HEK293 (cell line): Measurements from ENCODE around the gene PPEF2.

ENCODE experiments used
- CTCF ChIA-PET: fragments of 350-600 bp; formaldehyde crosslinking; extraction: SDS; loops from one replicate; lab custom pipeline; 2021; ENCODE audit warnings: antibody characterized with exemption; lab: Yijun Ruan, JAX
- POLR2A ChIA-PET: fragments of 300-600 bp; formaldehyde crosslinking; extraction: SDS; loops from one replicate; lab custom pipeline; 2020; ENCODE audit warnings: antibody characterized with exemption, inconsistent platforms; lab: Yijun Ruan, JAX
- H3K27ac ChIP-seq: fragments of 200-500 bp; sonication (Bioruptor generic); 2 replicates; pipeline ENCODE4 v1.5.1; 2014; ENCODE audit warnings: low read depth, low read length, control low read depth, inconsistent platforms; ENCODE audit errors: extremely low read depth
- H3K36me3 ChIP-seq, 2 experiments: fragments of 200-500 bp in 1 of 2; sonication (Bioruptor generic) in 1 of 2; 1 replicate in 1 of 2; 2 replicates in 1 of 2; pipeline ENCODE4 v1.5.1; 2014 to 2017; ENCODE audit warnings: inconsistent platforms in 2 of 2, low read length in 2 of 2; ENCODE audit not compliant: control insufficient read depth in 2 of 2, insufficient read depth in 1 of 2
- H3K4me1 ChIP-seq: fragments of 200-500 bp; sonication (Bioruptor generic); 2 replicates; pipeline ENCODE4 v1.5.1; 2014; ENCODE audit warnings: mild to moderate bottlenecking, low read length, inconsistent platforms; ENCODE audit not compliant: control insufficient read depth, insufficient read depth
- H3K4me3 ChIP-seq: 2 replicates; pipeline ENCODE4 v1.5.1; 2011; ENCODE audit warnings: low read depth, mild to moderate bottlenecking, control low read depth, low read length, moderate library complexity
- H3K9me3 ChIP-seq: fragments of 200-500 bp; sonication (Bioruptor generic); 2 replicates; pipeline ENCODE4 v1.5.1; 2014; ENCODE audit warnings: low read depth, low read length, inconsistent platforms; ENCODE audit not compliant: control insufficient read depth, insufficient read depth
- ELK4 ChIP-seq: IDR thresholded peaks from 2 replicates; pipeline ENCODE4 v1.6.1; 2011; ENCODE audit warnings: mild to moderate bottlenecking, low read depth, low read length, borderline replicate concordance
- GLI2 ChIP-seq: fragments of 450-650 bp; formaldehyde crosslinking; IDR thresholded peaks from 2 replicates; pipeline ENCODE4; 2017; ENCODE audit warnings: missing biosample characterization, missing genetic modification characterization, low read depth, borderline replicate concordance
- KLF7 ChIP-seq: fragments of 450-650 bp; formaldehyde crosslinking; IDR thresholded peaks from 2 replicates; pipeline ENCODE4 v1.5.1; 2016; ENCODE audit warnings: missing biosample characterization, missing genetic modification characterization, borderline replicate concordance
- ZBTB1 ChIP-seq: fragments of 450-650 bp; formaldehyde crosslinking; IDR thresholded peaks from 2 replicates; pipeline ENCODE4 v1.5.1; 2016; ENCODE audit warnings: missing biosample characterization, missing genetic modification characterization
- ZBTB20 ChIP-seq: fragments of 450-650 bp; formaldehyde crosslinking; IDR thresholded peaks from 2 replicates; pipeline ENCODE4 v1.5.1; 2016; ENCODE audit warnings: missing biosample characterization, missing genetic modification characterization
- ZBTB48 ChIP-seq: fragments of 450-650 bp; formaldehyde crosslinking; IDR thresholded peaks from 2 replicates; pipeline ENCODE4 v1.5.1; 2016; ENCODE audit warnings: missing biosample characterization, missing genetic modification characterization
- ZFP37 ChIP-seq: fragments of 450-650 bp; formaldehyde crosslinking; IDR thresholded peaks from 2 replicates; pipeline ENCODE4 v1.5.1; 2016; ENCODE audit warnings: missing biosample characterization, missing genetic modification characterization
- ZNF132 ChIP-seq: fragments of 450-650 bp; formaldehyde crosslinking; IDR thresholded peaks from 2 replicates; pipeline ENCODE4 v1.5.1; 2017; ENCODE audit warnings: missing biosample characterization, missing genetic modification characterization, borderline replicate concordance
- ZNF174 ChIP-seq: fragments of 450-650 bp; formaldehyde crosslinking; IDR thresholded peaks from 2 replicates; pipeline ENCODE4 v1.5.0; 2017; ENCODE audit warnings: missing biosample characterization, mild to moderate bottlenecking, missing genetic modification characterization
- ZNF175 ChIP-seq: fragments of 450-650 bp; formaldehyde crosslinking; IDR thresholded peaks from 2 replicates; pipeline ENCODE4 v1.5.1; 2016; ENCODE audit warnings: missing biosample characterization, missing genetic modification characterization
- ZNF184 ChIP-seq: fragments of 450-650 bp; IDR thresholded peaks from 2 replicates; pipeline ENCODE4 v1.5.1; 2018; ENCODE audit warnings: missing biosample characterization, mild to moderate bottlenecking, missing genetic modification characterization
- ZNF280D ChIP-seq: fragments of 450-650 bp; formaldehyde crosslinking; IDR thresholded peaks from 2 replicates; pipeline ENCODE4 v1.5.1; 2016; ENCODE audit warnings: missing biosample characterization, missing genetic modification characterization
- ZNF48 ChIP-seq: fragments of 450-650 bp; formaldehyde crosslinking; IDR thresholded peaks from 2 replicates; pipeline ENCODE4 v1.5.1; 2016; ENCODE audit warnings: missing biosample characterization, missing genetic modification characterization
- ZNF544 ChIP-seq: fragments of 450-650 bp; formaldehyde crosslinking; IDR thresholded peaks from 2 replicates; pipeline ENCODE4 v1.5.0; 2017; ENCODE audit warnings: missing biosample characterization, missing genetic modification characterization
- ZNF549 ChIP-seq: fragments of 450-650 bp; IDR thresholded peaks from 2 replicates; pipeline ENCODE4 v1.5.1; 2018; ENCODE audit warnings: missing biosample characterization, missing genetic modification characterization, mild to moderate bottlenecking, inconsistent platforms, moderate library complexity
- ZNF670 ChIP-seq: fragments of 450-650 bp; formaldehyde crosslinking; IDR thresholded peaks from 2 replicates; pipeline ENCODE4 v1.5.1; 2016; ENCODE audit warnings: missing biosample characterization, missing genetic modification characterization, low read depth
- ZNF707 ChIP-seq: fragments of 450-650 bp; formaldehyde crosslinking; IDR thresholded peaks from 2 replicates; pipeline ENCODE4 v1.5.1; 2016; ENCODE audit warnings: missing biosample characterization, missing genetic modification characterization
- ZNF843 ChIP-seq: fragments of 450-650 bp; formaldehyde crosslinking; IDR thresholded peaks from 2 replicates; pipeline ENCODE4 v1.5.1; 2016; ENCODE audit warnings: missing biosample characterization, missing genetic modification characterization
- TF ChIP-seq, protein P1 (sequence below): fragments of 450-650 bp; formaldehyde crosslinking; IDR thresholded peaks from 2 replicates; pipeline ENCODE4 v1.5.1; 2016; ENCODE audit warnings: missing biosample characterization, missing genetic modification characterization
- TF ChIP-seq, protein P2 (sequence below): fragments of 450-650 bp; formaldehyde crosslinking; IDR thresholded peaks from 2 replicates; pipeline ENCODE4 v1.5.1; 2016; ENCODE audit warnings: missing biosample characterization, missing genetic modification characterization

PPEF2 gene

GRCh38 chr4:75891611-75892010, 10.6 kb downstream of the PPEF2 start:
- H3K4me3 ChIP-seq = no peak overlapping the region
- TF ChIP-seq ZNF544 (tag by site-specific recombination) (no peak), ZBTB20 (tag by site-specific recombination) (no peak), KLF7 (tag by site-specific recombination) (no peak), ZNF707 (tag by site-specific recombination) (no peak), ZNF174 (tag by site-specific recombination) (no peak), ZNF280D (tag by site-specific recombination) (no peak), ZNF184 (no peak), ZNF549 (no peak), ZNF48 (tag by site-specific recombination) (no peak), ZNF175 (no peak), ZBTB48 (tag by site-specific recombination) (no peak), ELK4 (no peak), GLI2 (tag by site-specific recombination) (no peak), ZNF132 (tag by site-specific recombination) (no peak), ZBTB1 (tag by site-specific recombination) (no peak), ZNF843 (no peak), ZFP37 (tag by site-specific recombination) (no peak)
- TF ChIP-seq, protein P1, sequence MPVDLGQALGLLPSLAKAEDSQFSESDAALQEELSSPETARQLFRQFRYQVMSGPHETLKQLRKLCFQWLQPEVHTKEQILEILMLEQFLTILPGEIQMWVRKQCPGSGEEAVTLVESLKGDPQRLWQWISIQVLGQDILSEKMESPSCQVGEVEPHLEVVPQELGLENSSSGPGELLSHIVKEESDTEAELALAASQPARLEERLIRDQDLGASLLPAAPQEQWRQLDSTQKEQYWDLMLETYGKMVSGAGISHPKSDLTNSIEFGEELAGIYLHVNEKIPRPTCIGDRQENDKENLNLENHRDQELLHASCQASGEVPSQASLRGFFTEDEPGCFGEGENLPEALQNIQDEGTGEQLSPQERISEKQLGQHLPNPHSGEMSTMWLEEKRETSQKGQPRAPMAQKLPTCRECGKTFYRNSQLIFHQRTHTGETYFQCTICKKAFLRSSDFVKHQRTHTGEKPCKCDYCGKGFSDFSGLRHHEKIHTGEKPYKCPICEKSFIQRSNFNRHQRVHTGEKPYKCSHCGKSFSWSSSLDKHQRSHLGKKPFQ = no peak
- TF ChIP-seq, protein P2, sequence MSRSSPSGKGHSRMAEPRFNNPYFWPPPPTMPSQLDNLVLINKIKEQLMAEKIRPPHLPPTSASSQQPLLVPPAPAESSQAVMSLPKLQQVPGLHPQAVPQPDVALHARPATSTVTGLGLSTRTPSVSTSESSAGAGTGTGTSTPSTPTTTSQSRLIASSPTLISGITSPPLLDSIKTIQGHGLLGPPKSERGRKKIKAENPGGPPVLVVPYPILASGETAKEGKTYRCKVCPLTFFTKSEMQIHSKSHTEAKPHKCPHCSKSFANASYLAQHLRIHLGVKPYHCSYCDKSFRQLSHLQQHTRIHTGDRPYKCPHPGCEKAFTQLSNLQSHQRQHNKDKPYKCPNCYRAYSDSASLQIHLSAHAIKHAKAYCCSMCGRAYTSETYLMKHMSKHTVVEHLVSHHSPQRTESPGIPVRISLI = no peak
- TF ChIP-seq, all 188 proteins: peak for 0
- CTCF ChIA-PET = no interaction called here

DNA sequence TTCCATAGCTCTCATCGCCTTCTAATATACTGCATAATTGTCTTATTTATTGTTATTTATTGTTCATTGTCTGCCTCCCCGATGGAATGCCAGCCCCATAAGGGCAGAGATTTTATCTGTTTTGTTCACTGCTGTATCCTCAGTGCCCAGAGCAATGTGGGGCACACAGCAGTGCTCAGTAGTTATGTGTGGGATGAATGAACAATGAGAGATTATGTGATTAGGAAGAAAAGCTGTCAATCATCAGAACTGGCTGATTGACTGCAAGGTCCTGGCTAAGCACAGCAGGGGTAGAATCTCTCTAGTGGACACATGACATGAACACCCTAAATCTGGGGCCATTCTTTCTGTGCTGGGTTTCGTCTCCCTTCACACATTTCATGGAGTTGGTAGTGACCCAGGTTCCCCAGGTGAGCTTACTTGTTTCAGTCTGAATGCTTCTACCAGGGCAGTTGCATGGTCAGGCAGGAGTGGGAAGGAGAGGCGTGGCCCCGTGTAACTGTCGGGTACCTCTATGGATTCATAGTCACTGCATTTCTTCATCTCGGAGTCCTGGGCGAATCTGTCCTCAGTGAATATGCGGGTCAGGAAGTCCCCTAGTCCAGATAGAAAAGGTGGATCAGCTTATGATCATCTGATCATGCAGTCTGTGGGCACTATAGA, 12.6 kb downstream of the PPEF2 start:
- no peak for TF ChIP-seq ZNF670
- CTCF ChIA-PET = interaction anchor here (0.7 to 2.0 kb wide), 3 partner anchors 31 to 177 kb away, joined by 3 to 8 read pairs (median 5); no protein-coding TSS in a partner anchor
- H3K36me3 ChIP-seq = no peaks in the 10 kb centered on the region
- no peaks in the 10 kb centered on the region for H3K9me3 ChIP-seq
- no peak overlapping the region for H3K4me3 ChIP-seq
- H3K27ac ChIP-seq = no peak overlapping the region
- no peaks in the 10 kb centered on the region for H3K4me1 ChIP-seq
- POLR2A ChIA-PET = no interaction called here

More at GRCh38 chr4:75891611-75892010, 10.6 kb downstream of the PPEF2 start:
- Histone ChIP-seq H3K9me3 (no peaks in the 10 kb centered on the region), H3K4me1 (no peaks in the 10 kb centered on the region), H3K36me3 (no peaks in the 10 kb centered on the region), H3K27ac (no peak overlapping the region)
- POLR2A ChIA-PET = no interaction called here
